Measurements from ENCODE around the gene TEKT1.

GRCh38 chr17:6779411-6779810 is 52.1 kb downstream of the TEKT1 start:
- no peak for TF ChIP-seq CTCF (IDR thresholded peaks at IDR 0.05; ENCODE audit: insufficient read depth, low read length)
- TF ChIP-seq GABPA (IDR thresholded peaks at IDR 0.05; ENCODE audit: low read depth) = no peak
- TF ChIP-seq, protein P1, sequence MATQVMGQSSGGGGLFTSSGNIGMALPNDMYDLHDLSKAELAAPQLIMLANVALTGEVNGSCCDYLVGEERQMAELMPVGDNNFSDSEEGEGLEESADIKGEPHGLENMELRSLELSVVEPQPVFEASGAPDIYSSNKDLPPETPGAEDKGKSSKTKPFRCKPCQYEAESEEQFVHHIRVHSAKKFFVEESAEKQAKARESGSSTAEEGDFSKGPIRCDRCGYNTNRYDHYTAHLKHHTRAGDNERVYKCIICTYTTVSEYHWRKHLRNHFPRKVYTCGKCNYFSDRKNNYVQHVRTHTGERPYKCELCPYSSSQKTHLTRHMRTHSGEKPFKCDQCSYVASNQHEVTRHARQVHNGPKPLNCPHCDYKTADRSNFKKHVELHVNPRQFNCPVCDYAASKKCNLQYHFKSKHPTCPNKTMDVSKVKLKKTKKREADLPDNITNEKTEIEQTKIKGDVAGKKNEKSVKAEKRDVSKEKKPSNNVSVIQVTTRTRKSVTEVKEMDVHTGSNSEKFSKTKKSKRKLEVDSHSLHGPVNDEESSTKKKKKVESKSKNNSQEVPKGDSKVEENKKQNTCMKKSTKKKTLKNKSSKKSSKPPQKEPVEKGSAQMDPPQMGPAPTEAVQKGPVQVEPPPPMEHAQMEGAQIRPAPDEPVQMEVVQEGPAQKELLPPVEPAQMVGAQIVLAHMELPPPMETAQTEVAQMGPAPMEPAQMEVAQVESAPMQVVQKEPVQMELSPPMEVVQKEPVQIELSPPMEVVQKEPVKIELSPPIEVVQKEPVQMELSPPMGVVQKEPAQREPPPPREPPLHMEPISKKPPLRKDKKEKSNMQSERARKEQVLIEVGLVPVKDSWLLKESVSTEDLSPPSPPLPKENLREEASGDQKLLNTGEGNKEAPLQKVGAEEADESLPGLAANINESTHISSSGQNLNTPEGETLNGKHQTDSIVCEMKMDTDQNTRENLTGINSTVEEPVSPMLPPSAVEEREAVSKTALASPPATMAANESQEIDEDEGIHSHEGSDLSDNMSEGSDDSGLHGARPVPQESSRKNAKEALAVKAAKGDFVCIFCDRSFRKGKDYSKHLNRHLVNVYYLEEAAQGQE (IDR thresholded peaks at IDR 0.05; ENCODE audit: insufficient replicate concordance, low read depth) = no peak

Measured in HL-60 (cell line).